GM21786 (cell line): Measurements from ENCODE around the gene GID8.

Experiments
- ATAC-seq: cut with Tn5 transposase; IDR thresholded peaks from one replicate; pipeline ENCODE4 v1.9.1; 2021; ENCODE audit not compliant: unreplicated experiment

GID8 gene

DNA sequence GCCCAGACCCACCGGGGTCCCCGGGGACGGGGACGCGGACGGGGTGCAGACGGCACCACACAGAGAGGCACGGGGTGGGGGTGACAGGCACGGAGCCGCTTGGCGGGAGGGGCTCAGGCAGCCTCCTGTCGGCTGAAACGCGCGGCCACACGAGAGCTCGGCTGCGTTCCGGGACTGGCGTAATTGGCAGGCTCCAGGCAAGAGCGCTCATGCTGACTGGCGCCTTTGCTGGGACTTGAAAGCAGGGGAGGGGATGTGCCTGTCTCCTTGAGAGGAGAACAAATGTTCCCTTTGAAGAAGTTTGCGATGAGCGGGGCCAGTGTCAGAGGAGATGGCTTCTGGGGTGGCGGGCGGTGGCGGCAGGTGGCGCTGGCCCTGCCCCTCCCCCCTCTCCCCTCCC lies 43.0 kb downstream of the GID8 start:
- ATAC-seq, result no peak

GRCh38 chr20:62982124-62983075 lies 44.5 kb downstream of the GID8 start:
- no peak for ATAC-seq

DNA sequence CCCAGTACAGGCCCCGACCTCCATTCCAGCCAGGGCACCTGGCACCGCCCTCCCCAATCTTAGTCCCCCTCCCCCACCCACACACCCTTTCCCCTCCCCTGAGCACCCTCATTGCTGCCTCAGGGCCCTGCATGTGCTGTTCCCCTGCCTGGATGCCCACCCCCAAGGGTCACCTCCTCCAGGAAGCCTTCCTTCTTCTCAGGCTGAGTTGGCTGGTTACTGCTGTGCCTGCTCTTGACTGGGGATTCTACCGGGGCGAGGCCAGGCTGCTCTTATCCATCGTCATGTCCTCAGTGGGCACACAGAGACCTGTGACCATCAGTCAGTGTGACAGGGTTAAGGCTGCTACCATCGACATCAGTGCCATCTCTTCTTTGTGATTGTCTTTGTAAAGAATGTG lies 45.3 kb downstream of the GID8 start:
- no peak for ATAC-seq

DNA sequence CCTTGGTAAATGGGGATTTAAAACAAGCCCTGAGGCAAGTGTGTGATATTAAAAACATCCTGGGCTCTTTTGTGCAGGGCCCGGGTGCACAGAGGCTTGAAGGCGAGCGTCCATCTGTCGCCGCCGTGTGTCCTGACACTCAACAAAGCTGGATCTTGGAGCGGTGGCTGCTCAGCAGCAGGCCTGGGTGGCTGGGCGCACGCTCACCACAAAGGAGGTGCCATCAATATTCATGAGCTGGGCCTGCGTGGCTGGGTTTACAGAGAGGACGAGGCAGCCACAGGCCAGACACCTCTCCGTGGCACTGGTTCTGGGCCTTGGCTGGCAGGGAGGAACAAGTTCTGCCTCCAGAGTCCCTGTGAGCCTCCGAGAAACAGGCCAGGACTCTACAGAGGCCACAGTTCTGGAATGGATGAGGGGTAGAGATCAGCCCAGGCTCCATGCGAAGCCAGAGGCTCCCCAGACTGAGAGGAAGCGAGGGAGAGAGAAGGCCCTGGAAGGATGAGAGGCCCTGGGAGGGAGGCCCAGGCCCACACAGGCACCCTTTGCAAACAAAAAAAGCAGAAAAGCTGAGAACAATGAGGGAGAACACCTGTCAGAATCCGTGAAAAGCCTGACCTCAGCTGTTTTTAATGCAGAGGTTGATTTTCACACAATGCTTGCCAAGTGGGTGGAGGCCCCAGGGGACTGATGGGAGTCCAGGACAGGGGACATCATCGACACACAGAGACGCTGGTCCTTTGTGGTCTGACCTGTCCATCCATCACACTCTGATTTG lies 46.9 kb downstream of the GID8 start:
- ATAC-seq, result no peak

GRCh38 chr20:62985444-62985778 lies 47.5 kb downstream of the GID8 start:
- ATAC-seq, result no peak

- ATAC-seq, result no peak
These were observed 48.4 kb downstream of the GID8 start for GRCh38 chr20:62986257-62986800.

DNA sequence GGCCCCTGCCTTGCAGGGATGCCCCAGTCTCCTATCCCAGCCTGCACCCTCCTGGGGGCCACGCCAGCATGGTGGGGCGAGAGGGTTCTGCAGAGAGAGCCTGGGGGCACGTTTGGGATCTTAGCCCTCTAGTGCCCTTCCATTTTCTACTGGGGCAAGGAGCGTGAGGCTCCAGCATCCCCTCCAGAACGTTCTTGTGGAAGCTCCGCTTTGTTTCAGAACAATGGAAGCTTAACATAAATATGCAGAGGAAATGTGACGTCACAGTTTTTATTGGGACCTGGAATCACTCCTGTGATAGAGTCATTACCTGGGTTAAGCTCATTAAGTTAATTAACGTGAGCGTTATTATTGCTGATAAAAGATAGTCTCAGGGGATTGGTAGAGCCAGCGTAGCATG lies 49.2 kb downstream of the GID8 start:
- no peak for ATAC-seq

- ATAC-seq, result no peak
These were observed 51.3 kb downstream of the GID8 start for GRCh38 chr20:62989201-62989601.

GRCh38 chr20:62990306-62990825 lies 52.4 kb downstream of the GID8 start:
- no peak for ATAC-seq

- ATAC-seq, result no peak
These were observed 53.4 kb downstream of the GID8 start for GRCh38 chr20:62991196-62991807.

DNA sequence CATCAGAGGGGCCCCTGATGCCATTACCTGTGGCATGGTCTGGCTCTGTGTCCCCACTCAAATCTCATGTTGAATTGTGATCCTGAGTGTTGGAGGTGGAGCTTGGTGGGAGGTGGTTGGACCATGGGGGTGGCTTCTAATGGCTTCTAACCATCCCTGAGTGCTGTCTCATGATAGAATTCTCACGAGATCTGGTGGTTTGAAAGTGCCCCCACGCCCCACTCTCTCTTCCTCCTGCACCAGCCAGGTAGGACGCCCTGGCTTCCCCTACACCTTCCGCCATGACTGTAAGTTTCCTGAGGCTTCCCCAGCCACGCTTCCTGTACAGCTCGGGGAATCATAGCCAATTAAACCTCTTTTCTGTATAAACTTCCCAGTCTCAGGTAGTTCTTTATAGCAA lies 53.9 kb downstream of the GID8 start:
- no peak for ATAC-seq

- no peak for ATAC-seq
These were observed 56.0 kb downstream of the GID8 start for GRCh38 chr20:62993856-62994494.

GRCh38 chr20:62994869-62995281 lies 56.9 kb downstream of the GID8 start:
- ATAC-seq, result no peak

DNA sequence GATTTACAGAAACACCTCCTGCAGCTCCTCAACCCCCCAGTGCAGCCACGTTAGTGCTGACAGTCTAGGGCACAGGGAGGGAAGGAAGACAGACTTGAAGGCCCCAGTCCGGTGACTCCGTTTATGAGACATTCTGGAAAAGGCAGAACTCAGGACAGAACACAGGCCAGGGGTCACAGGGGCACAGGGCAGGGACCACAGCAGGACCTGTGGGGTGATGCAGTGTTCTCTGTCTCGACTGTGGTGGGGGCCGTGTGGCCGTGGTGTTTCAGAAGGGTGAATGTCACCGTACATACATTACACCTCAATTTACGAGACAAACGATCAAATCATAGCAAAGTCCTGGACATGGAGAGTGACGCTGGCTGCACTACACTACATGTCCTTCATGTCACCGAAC lies 57.5 kb downstream of the GID8 start:
- no peak for ATAC-seq

- no peak for ATAC-seq
These were observed 58.1 kb downstream of the GID8 start for GRCh38 chr20:62995898-62996595.

DNA sequence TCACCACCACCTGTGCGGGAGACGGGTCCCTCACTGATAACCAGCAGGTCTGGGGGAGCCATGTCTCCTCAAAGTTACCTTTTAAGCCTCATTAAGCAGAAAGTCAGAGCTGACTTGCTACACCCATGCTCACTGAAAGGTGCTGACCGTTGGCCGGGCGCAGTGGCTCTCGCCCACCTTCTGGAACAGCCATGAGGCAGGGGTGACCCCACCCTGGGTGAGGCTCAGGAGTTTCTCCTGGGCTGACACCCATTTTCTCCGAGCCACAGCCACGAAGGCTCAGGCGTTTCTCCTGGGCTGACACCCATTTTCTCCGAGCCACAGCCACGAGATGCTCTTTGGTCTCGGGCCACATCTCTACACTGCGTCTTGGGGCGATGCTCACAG lies 58.6 kb downstream of the GID8 start:
- ATAC-seq, result no peak

GRCh38 chr20:62997417-62998035 lies 59.6 kb downstream of the GID8 start:
- ATAC-seq, result no peak
